A673 (cell line): ENCODE measurements around the gene LIMA1. TPM values are rescaled to one million over a fixed set of nuclear protein-coding genes. Genes with fewer than 3 reads are reported as not detected.

Experiments used
- BruUV-seq: library from RNA; stranded (reverse); fragments of 400-500 nt; replicated peaks from 2 replicates; lab custom pipeline; 2021; lab: Mats Ljungman, UMichigan
- CTCF ChIA-PET: fragments of 300-600 bp; sonication (Branson Sonifier 250); formaldehyde crosslinking; loops from one replicate; lab custom pipeline; 2022; ENCODE audit warnings: antibody characterized with exemption; lab: Charles Lee
- POLR2A ChIA-PET: fragments of 300-600 bp; sonication (Branson Sonifier 250); formaldehyde crosslinking; loops from one replicate; lab custom pipeline; 2022; ENCODE audit warnings: antibody characterized with exemption; ENCODE audit not compliant: low non-redundant PET; lab: Charles Lee
- DNase-seq: peaks from one replicate; pipeline ENCODE4 v3.0.0-alpha.2; 2015; ENCODE audit warnings: low spot score
- H3K27ac ChIP-seq: fragments of 200-600 bp; sonication (generic); 2 replicates; pipeline ENCODE4 v1.5.1; 2016; ENCODE audit warnings: mixed run types, low read depth, mild to moderate bottlenecking, mixed read lengths, antibody characterized with exemption, low read length; ENCODE audit not compliant: poor library complexity, severe bottlenecking
- H3K27me3 ChIP-seq: fragments of 200-600 bp; sonication (generic); replicated peaks from 2 replicates; pipeline ENCODE4 v1.6.1; 2017; ENCODE audit warnings: mixed run types, low read depth, mild to moderate bottlenecking, mixed read lengths, antibody characterized with exemption, low read length; ENCODE audit not compliant: insufficient read depth, poor library complexity
- H3K36me3 ChIP-seq: fragments of 200-600 bp; sonication (generic); 2 replicates; pipeline ENCODE4 v1.6.1; 2016; ENCODE audit warnings: mixed run types, mild to moderate bottlenecking, mixed read lengths, antibody characterized with exemption, low read length; ENCODE audit not compliant: insufficient read depth, poor library complexity, severe bottlenecking
- H3K4me1 ChIP-seq: fragments of 200-600 bp; sonication (generic); 2 replicates; pipeline ENCODE4 v1.6.1; 2017; ENCODE audit warnings: mixed run types, mild to moderate bottlenecking, mixed read lengths, antibody characterized with exemption, low read length; ENCODE audit not compliant: insufficient read depth, poor library complexity, severe bottlenecking
- H3K4me3 ChIP-seq: fragments of 200-600 bp; sonication (generic); 2 replicates; pipeline ENCODE4 v1.5.1; 2016; ENCODE audit warnings: low read depth, mixed run types, mild to moderate bottlenecking, mixed read lengths, low read length; ENCODE audit not compliant: poor library complexity, severe bottlenecking
- H3K9me3 ChIP-seq: fragments of 200-600 bp; sonication (generic); 2 replicates; pipeline ENCODE4 v1.6.1; 2016; ENCODE audit warnings: mixed run types, low read depth, mild to moderate bottlenecking, mixed read lengths, antibody characterized with exemption, low read length; ENCODE audit not compliant: poor library complexity, severe bottlenecking
- EZH2 ChIP-seq: fragments of 200-600 bp; sonication (generic); IDR thresholded peaks from 2 replicates; pipeline ENCODE4 v1.6.1; 2017; ENCODE audit warnings: borderline replicate concordance, low read depth, mild to moderate bottlenecking, mixed read lengths, antibody characterized with exemption, low read length; ENCODE audit not compliant: poor library complexity, severe bottlenecking
- intact Hi-C: fragments of 100-400 bp; cut with micrococcal nuclease; formaldehyde crosslinking; loops from one replicate; pipeline ENCODE4 v1.10.0; 2022; ENCODE audit not compliant: unreplicated experiment
- total RNA-seq: library from RNA; stranded (reverse); gene quantifications from 2 replicates; pipeline ENCODE4 v1.2.3, GENCODE V29; 2021
- TF ChIP-seq, protein P1 (sequence below): fragments of 300-800, 200-600 bp; sonication (generic); conservative IDR thresholded peaks from 2 replicates; pipeline ENCODE4 v1.5.1; 2017; ENCODE audit warnings: low read depth, mild to moderate bottlenecking, antibody characterized with exemption, low read length, moderate library complexity, mixed read lengths

LIMA1 gene
- total RNA-seq, 1 experiment from 2014 or later: 77.6 TPM

DNA sequence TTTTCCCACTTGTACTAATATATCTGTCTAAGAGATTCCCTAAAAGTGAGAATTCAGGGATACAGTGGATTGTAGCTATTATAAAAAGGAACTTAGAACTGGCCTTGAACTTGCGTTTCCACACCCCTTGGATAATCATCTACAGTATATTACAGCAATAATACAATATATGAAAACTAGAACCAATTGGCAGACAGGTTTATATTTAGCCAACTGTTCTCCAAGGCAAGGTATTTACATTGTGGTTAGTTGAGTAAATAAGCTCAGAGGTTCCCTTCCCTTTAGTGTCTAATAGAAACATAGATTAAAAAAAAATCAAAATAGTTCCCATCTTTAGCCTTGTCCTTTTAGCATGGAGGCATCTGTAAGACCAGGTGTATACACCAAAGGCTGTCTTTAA, 42.1 kb downstream of the LIMA1 start:
- no TSS peak for BruUV-seq
- Histone ChIP-seq H3K4me3 (no peak overlapping the region), H3K9me3 (no peaks in the 10 kb centered on the region), H3K4me1 (no peaks in the 10 kb centered on the region), H3K27ac (no peak overlapping the region), H3K36me3 (no peaks in the 10 kb centered on the region), H3K27me3 (no peaks in the 10 kb centered on the region)
- no peak for DNase-seq
- intact Hi-C loops: no loop called here
- ChIA-PET POLR2A (no interaction called here), CTCF (no interaction called here)
- TF ChIP-seq, protein P1, sequence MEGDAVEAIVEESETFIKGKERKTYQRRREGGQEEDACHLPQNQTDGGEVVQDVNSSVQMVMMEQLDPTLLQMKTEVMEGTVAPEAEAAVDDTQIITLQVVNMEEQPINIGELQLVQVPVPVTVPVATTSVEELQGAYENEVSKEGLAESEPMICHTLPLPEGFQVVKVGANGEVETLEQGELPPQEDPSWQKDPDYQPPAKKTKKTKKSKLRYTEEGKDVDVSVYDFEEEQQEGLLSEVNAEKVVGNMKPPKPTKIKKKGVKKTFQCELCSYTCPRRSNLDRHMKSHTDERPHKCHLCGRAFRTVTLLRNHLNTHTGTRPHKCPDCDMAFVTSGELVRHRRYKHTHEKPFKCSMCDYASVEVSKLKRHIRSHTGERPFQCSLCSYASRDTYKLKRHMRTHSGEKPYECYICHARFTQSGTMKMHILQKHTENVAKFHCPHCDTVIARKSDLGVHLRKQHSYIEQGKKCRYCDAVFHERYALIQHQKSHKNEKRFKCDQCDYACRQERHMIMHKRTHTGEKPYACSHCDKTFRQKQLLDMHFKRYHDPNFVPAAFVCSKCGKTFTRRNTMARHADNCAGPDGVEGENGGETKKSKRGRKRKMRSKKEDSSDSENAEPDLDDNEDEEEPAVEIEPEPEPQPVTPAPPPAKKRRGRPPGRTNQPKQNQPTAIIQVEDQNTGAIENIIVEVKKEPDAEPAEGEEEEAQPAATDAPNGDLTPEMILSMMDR: no peak
- TF ChIP-seq EZH2: no peak

DNA sequence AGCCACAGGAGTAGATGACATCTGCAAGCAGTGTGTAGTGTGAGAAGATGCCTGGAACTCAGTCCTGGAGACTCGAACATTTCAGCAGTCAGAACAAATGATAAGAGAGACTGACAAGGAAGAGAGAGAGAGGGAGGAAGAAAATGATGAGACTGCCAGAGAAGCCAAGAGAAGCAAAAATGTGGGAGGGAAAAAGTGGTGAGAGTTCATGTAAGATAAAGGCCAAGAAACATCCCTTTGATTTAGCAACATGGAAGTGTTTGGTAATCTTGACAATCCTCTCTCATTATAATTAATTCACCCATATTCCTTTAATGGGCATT, 42.6 kb downstream of the LIMA1 start:
- DNase-seq: no peak
- H3K4me3 ChIP-seq: no peak overlapping the region
- intact Hi-C loops: no loop called here
- TF ChIP-seq, protein P1: no peak
- TF ChIP-seq EZH2: no peak
- H3K27me3 ChIP-seq: no peaks in the 10 kb centered on the region
- no TSS peak for BruUV-seq
- POLR2A ChIA-PET: no interaction called here
- no peaks in the 10 kb centered on the region for H3K36me3 ChIP-seq
- H3K9me3 ChIP-seq: no peaks in the 10 kb centered on the region
- no peak overlapping the region for H3K27ac ChIP-seq
- H3K4me1 ChIP-seq: no peaks in the 10 kb centered on the region
- CTCF ChIA-PET: no interaction called here

GRCh38 chr12:50240096-50240791, 43.1 kb downstream of the LIMA1 start:
- Histone ChIP-seq H3K9me3 (no peaks in the 10 kb centered on the region), H3K4me1 (no peaks in the 10 kb centered on the region), H3K4me3 (no peak overlapping the region), H3K27me3 (no peaks in the 10 kb centered on the region), H3K36me3 (no peaks in the 10 kb centered on the region), H3K27ac (no peak overlapping the region)
- POLR2A ChIA-PET: no interaction called here
- no TSS peak for BruUV-seq
- DNase-seq: no peak
- CTCF ChIA-PET: no interaction called here
- TF ChIP-seq, protein P1: no peak
- no peak for TF ChIP-seq EZH2
- intact Hi-C loops: no loop called here
